Erythroblast (primary cell): ENCODE measurements around the gene MFSD2A.

Experiments
- GATA1 ChIP-seq: IDR thresholded peaks from 2 replicates; pipeline ENCODE4 v1.6.1; 2011; ENCODE audit warnings: low read depth, mild to moderate bottlenecking, control low read depth, low read length, moderate library complexity
- POLR2A ChIP-seq: IDR thresholded peaks from 2 replicates; pipeline ENCODE4 v1.6.1; 2011; ENCODE audit warnings: mild to moderate bottlenecking, low read length

DNA sequence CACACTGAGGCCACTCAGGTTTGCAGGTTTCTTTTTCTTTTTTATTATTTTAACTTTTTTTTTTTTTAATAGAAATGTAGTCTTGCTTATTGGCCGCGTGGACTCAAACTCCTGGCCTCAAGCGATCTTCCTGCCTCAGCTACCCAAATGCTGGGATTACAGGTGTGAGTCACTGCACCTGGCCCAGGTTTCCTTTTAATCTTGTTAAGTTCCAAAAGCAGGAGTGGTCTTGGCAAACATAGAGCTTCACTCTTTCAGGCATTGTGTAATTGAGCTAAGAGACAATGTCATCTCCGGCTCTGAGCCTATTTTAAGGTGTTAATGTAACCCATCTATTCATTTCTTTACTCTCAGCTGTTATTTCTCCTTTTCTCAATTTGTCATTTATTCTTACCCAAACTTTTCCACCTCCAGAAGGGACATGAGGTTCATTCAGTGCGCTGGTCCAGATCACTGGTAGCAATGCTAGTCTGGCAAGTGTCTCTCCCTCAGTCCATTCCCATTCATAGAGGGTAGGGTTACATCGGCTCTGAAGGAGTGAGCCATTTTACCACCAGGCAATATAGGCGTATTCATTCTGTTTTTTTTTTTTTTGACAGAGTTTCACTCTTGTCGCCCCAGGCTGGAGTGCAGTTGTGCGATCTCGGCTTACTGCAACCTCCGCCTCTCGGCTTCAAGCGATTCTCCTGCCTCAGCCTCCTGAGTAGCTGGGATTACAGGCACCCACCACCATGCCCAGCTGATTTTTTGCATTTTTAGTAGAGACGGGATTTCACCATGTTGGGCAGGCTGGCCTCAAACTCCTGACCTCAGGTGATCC lies 11.3 kb upstream of the MFSD2A start:
- TF ChIP-seq POLR2A (no peak), GATA1 (no peak)
